ENCODE results near the gene MBNL1.

- TF ChIP-seq CTCF (IDR thresholded peaks at IDR 0.05) (no peak), POLR2A (IDR thresholded peaks at IDR 0.05) (no peak), EP300 (IDR thresholded peaks at IDR 0.05) (no peak)
These were observed 41.7 kb upstream of the MBNL1 start for GRCh38 chr3:152227027-152227426.

All from tibial nerve (tissue), 4 donors.